Measurements from ENCODE around the gene ZNF512. TPM values are rescaled to one million over a fixed set of nuclear protein-coding genes. Genes with fewer than 3 reads are reported as not detected.

Gene ZNF512
- total and polyA plus RNA-seq, 2 of the 13 experiments (the other 11 are each of a cell fraction or from before 2014, with no cell fraction given): 29.8 to 31.0 TPM

DNA sequence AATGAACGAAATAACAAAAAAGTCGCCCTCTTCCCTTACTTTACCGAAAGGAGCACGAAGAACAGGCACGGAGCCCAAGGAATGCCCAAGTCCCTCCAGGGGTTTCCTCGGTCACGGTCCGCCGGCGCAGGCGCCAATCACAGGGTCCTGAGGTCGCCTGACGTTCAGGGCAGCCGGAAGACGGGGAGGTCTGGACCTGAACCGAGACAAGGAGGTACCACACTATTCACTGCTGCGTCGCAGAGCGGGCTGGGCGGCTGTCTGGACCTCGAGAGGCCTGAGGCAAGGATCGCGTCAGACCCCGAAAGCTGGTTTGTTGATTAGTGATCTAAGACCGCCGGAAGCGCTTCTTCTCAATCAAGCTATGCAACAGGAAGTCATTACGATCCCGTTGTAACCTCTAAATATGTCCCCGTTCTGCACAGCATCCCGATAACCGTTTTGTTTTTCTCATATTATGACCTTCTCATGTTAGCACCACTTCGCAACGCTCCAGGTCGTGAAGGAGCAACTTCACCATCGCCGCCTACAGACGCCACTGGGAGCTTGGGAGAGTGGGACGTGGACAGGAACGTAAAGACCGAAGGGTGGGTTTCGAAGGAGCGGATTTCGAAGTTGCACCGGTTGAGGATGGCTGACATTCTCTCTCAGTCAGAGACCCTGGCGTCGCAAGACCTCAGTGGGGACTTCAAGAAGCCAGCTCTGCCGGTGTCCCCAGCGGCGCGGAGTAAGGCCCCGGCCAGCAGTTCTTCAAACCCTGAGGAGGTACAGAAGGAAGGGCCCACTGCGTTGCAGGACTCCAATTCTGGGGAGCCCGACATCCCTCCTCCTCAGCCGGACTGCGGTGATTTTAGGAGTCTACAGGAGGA lies 80.7 kb downstream of the ZNF512 start, which contains the start of the genes SLC4A1AP and SUPT7L (continued):
- TF ChIP-seq, protein P1, sequence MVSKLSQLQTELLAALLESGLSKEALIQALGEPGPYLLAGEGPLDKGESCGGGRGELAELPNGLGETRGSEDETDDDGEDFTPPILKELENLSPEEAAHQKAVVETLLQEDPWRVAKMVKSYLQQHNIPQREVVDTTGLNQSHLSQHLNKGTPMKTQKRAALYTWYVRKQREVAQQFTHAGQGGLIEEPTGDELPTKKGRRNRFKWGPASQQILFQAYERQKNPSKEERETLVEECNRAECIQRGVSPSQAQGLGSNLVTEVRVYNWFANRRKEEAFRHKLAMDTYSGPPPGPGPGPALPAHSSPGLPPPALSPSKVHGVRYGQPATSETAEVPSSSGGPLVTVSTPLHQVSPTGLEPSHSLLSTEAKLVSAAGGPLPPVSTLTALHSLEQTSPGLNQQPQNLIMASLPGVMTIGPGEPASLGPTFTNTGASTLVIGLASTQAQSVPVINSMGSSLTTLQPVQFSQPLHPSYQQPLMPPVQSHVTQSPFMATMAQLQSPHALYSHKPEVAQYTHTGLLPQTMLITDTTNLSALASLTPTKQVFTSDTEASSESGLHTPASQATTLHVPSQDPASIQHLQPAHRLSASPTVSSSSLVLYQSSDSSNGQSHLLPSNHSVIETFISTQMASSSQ (IDR thresholded peaks at IDR 0.05; ENCODE audit: low read depth): peak; percentile 58; the same call in 1 of the 2 replicates
- TF ChIP-seq, protein P1 (CRISPR knock-in tag; IDR thresholded peaks at IDR 0.05; ENCODE audit: borderline replicate concordance): peak; percentile 66; the same call in 1 of the 2 replicates
- no peak for TF ChIP-seq SAFB2 (CRISPR knock-in tag; IDR thresholded peaks at IDR 0.05; ENCODE audit: borderline replicate concordance, low read depth)
- TF ChIP-seq ZC3H4 (CRISPR knock-in tag; IDR thresholded peaks at IDR 0.05; ENCODE audit: borderline replicate concordance): no peak
- TF ChIP-seq ZNF30 (CRISPR knock-in tag; IDR thresholded peaks at IDR 0.05): peak; percentile 57; the same call in 1 of the 2 replicates
- TF ChIP-seq, protein P2, sequence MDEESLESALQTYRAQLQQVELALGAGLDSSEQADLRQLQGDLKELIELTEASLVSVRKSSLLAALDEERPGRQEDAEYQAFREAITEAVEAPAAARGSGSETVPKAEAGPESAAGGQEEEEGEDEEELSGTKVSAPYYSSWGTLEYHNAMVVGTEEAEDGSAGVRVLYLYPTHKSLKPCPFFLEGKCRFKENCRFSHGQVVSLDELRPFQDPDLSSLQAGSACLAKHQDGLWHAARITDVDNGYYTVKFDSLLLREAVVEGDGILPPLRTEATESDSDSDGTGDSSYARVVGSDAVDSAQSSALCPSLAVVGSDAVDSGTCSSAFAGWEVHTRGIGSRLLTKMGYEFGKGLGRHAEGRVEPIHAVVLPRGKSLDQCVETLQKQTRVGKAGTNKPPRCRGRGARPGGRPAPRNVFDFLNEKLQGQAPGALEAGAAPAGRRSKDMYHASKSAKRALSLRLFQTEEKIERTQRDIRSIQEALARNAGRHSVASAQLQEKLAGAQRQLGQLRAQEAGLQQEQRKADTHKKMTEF (CRISPR knock-in tag; IDR thresholded peaks at IDR 0.05): peak; percentile 99
- TF ChIP-seq ZFP62 (CRISPR knock-in tag; IDR thresholded peaks at IDR 0.05): no peak
- TF ChIP-seq ZMYM4 (CRISPR knock-in tag; IDR thresholded peaks at IDR 0.05): peak; percentile 87
- TF ChIP-seq GABPB1 (CRISPR knock-in tag; IDR thresholded peaks at IDR 0.05): peak; percentile 98
- no peak; the same call in 1 of the 2 replicates for TF ChIP-seq ARID2 (CRISPR knock-in tag; IDR thresholded peaks at IDR 0.05; ENCODE audit: borderline replicate concordance)
- TF ChIP-seq, protein P3, sequence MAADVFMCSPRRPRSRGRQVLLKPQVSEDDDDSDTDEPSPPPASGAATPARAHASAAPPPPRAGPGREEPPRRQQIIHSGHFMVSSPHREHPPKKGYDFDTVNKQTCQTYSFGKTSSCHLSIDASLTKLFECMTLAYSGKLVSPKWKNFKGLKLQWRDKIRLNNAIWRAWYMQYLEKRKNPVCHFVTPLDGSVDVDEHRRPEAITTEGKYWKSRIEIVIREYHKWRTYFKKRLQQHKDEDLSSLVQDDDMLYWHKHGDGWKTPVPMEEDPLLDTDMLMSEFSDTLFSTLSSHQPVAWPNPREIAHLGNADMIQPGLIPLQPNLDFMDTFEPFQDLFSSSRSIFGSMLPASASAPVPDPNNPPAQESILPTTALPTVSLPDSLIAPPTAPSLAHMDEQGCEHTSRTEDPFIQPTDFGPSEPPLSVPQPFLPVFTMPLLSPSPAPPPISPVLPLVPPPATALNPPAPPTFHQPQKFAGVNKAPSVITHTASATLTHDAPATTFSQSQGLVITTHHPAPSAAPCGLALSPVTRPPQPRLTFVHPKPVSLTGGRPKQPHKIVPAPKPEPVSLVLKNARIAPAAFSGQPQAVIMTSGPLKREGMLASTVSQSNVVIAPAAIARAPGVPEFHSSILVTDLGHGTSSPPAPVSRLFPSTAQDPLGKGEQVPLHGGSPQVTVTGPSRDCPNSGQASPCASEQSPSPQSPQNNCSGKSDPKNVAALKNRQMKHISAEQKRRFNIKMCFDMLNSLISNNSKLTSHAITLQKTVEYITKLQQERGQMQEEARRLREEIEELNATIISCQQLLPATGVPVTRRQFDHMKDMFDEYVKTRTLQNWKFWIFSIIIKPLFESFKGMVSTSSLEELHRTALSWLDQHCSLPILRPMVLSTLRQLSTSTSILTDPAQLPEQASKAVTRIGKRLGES (CRISPR knock-in tag; IDR thresholded peaks at IDR 0.05; ENCODE audit: borderline replicate concordance): peak; percentile 78
- TF ChIP-seq ESRRA (CRISPR knock-in tag; IDR thresholded peaks at IDR 0.05; ENCODE audit: low read depth): peak; percentile 65; the same call in 1 of the 2 replicates
- TF ChIP-seq NKX3-1 (CRISPR knock-in tag; IDR thresholded peaks at IDR 0.05): peak; percentile 98
- no peak for TF ChIP-seq ZNF484 (CRISPR knock-in tag; IDR thresholded peaks at IDR 0.05; ENCODE audit: borderline replicate concordance, low read depth)
- no peak for TF ChIP-seq TRIM24 (CRISPR knock-in tag; IDR thresholded peaks at IDR 0.05)
- TF ChIP-seq, protein P4, sequence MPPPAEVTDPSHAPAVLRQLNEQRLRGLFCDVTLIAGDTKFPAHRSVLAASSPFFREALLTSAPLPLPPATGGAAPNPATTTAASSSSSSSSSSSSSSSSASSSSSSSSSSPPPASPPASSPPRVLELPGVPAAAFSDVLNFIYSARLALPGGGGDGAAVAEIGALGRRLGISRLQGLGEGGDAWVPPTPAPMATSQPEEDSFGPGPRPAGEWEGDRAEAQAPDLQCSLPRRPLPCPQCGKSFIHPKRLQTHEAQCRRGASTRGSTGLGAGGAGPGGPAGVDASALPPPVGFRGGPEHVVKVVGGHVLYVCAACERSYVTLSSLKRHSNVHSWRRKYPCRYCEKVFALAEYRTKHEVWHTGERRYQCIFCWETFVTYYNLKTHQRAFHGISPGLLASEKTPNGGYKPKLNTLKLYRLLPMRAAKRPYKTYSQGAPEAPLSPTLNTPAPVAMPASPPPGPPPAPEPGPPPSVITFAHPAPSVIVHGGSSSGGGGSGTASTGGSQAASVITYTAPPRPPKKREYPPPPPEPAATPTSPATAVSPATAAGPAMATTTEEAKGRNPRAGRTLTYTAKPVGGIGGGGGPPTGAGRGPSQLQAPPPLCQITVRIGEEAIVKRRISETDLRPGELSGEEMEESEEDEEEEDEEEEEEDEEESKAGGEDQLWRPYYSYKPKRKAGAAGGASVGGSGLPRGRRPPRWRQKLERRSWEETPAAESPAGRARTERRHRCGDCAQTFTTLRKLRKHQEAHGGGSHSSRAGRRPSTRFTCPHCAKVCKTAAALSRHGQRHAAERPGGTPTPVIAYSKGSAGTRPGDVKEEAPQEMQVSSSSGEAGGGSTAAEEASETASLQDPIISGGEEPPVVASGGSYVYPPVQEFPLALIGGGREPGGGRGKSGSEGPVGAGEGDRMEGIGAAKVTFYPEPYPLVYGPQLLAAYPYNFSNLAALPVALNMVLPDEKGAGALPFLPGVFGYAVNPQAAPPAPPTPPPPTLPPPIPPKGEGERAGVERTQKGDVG (CRISPR knock-in tag; IDR thresholded peaks at IDR 0.05; ENCODE audit: borderline replicate concordance): peak; percentile 71; the same call in 1 of the 2 replicates
